Tibial nerve (tissue), 4 donors: ENCODE measurements around the gene CERS6.

ENCODE experiments used
- CTCF ChIP-seq, 5 experiments: fragments of 200-600 bp in 3 of 5; fragments of 450-650 bp in 2 of 5; sonication (generic) in 3 of 5; IDR thresholded peaks; one replicate each; pipeline ENCODE4 v1.5.1; 2016 to 2019; ENCODE audit warnings: antibody characterized with exemption in 5 of 5, mild to moderate bottlenecking in 3 of 5, moderate library complexity in 2 of 5
- EP300 ChIP-seq, 2 donors: sonication (generic); formaldehyde crosslinking; IDR thresholded peaks; one replicate each; pipeline ENCODE4 v1.6.1; 2017; ENCODE audit warnings: antibody characterized with exemption in 2 of 2, mild to moderate bottlenecking in 1 of 2
- POLR2A ChIP-seq, 2 donors: fragments of 450-650 bp; IDR thresholded peaks; one replicate each; pipeline ENCODE4 v1.6.1; 2017; ENCODE audit warnings: antibody characterized with exemption in 2 of 2, mild to moderate bottlenecking in 2 of 2, moderate library complexity in 2 of 2

- TF ChIP-seq CTCF (IDR thresholded peaks at IDR 0.05) (no peak), EP300 (IDR thresholded peaks at IDR 0.05) (no peak), POLR2A (IDR thresholded peaks at IDR 0.05) (no peak)
Measured at GRCh38 chr2:168773128-168773527, 317.1 kb downstream of the CERS6 start.
